GM12878 (cell line): Measurements from ENCODE around the gene RAB40B. TPM values are rescaled to one million over a fixed set of nuclear protein-coding genes. Genes with fewer than 3 reads are reported as not detected.

Experiments used
- ATAC-seq: fragments of 200-7000 bp; cut with Tn5 transposase; 3 replicates; pipeline ENCODE4 v1.9.1; 2020; ENCODE audit warnings: mild to moderate bottlenecking, moderate library complexity
- BruUV-seq: library from RNA; stranded (reverse); fragments of 400-500 nt; replicated peaks from 2 replicates; lab custom pipeline; 2021; lab: Mats Ljungman, UMichigan
- CTCF ChIA-PET: fragments of 300-600 bp; sonication (Branson Sonifier 250); formaldehyde crosslinking; extraction: SDS; loops from one replicate; lab custom pipeline; 2021; ENCODE audit warnings: inconsistent platforms; lab: Yijun Ruan, JAX
- POLR2A ChIA-PET: fragments of 350-600 bp; formaldehyde crosslinking; extraction: SDS; loops from one replicate; lab custom pipeline; 2021; ENCODE audit warnings: inconsistent platforms; lab: Charles Lee
- RAD21 ChIA-PET: fragments of 300-600 bp; sonication (Branson Sonifier 250); formaldehyde crosslinking; loops from one replicate; lab custom pipeline; 2023; ENCODE audit warnings: antibody characterized with exemption; ENCODE audit not compliant: unreplicated experiment; lab: Charles Lee
- SMC1A ChIA-PET: fragments of 300-600 bp; sonication (Branson Sonifier 250); formaldehyde crosslinking; loops from one replicate; lab custom pipeline; 2023; ENCODE audit not compliant: unreplicated experiment, uncharacterized antibody; lab: Charles Lee
- DNase-seq: peaks from one replicate; pipeline ENCODE4 v3.0.0-alpha.2; 2011; ENCODE audit warnings: low read depth, low spot score
- FAIRE-seq: peaks from 3 replicates; lab custom pipeline; 2011; peaks lifted over from hg19 to GRCh38; lab: Jason Lieb, UNC
- H2AFZ ChIP-seq: 2 replicates; pipeline ENCODE4 v1.6.0; 2011; ENCODE audit warnings: low read depth, low read length, control low read depth; ENCODE audit not compliant: control insufficient read depth
- H3K27ac ChIP-seq: 2 replicates; pipeline ENCODE4 v1.5.1; 2011; ENCODE audit warnings: control low read depth; ENCODE audit not compliant: control insufficient read depth, insufficient read depth
- H3K27me3 ChIP-seq, 2 experiments: replicated peaks in 1 of 2; 2 replicates each; pipeline versions ENCODE4 v1.6.0 to v1.6.1; 2011; ENCODE audit warnings: low read length in 1 of 2; ENCODE audit not compliant: control insufficient read depth in 2 of 2, insufficient read depth in 2 of 2
- H3K36me3 ChIP-seq, 2 experiments: 2 replicates each; pipeline ENCODE4 v1.5.1; 2011; ENCODE audit warnings: low read length in 1 of 2; ENCODE audit not compliant: control insufficient read depth in 2 of 2, insufficient read depth in 2 of 2
- H3K4me1 ChIP-seq: 2 replicates; pipeline ENCODE4 v1.6.1; 2011; ENCODE audit warnings: mild to moderate bottlenecking, low read length, moderate library complexity, mixed read lengths; ENCODE audit not compliant: control insufficient read depth, insufficient read depth
- H3K4me2 ChIP-seq: 2 replicates; pipeline ENCODE4 v1.6.0; 2011; ENCODE audit warnings: control low read depth; ENCODE audit not compliant: control insufficient read depth, insufficient read depth
- H3K4me3 ChIP-seq: fragments of 200-600 bp; sonication (generic); 2 replicates; pipeline ENCODE4 v1.5.1; 2016
- H3K79me2 ChIP-seq: 2 replicates; pipeline ENCODE4 v1.6.0; 2011; ENCODE audit warnings: low read length; ENCODE audit not compliant: control insufficient read depth, insufficient read depth
- H3K9ac ChIP-seq: 2 replicates; pipeline ENCODE4 v1.8.0; 2011; ENCODE audit warnings: low read length, control low read depth, mixed read lengths; ENCODE audit not compliant: control insufficient read depth, insufficient read depth
- H3K9me3 ChIP-seq: replicated peaks from 3 replicates; pipeline ENCODE4 v1.5.1; 2011; ENCODE audit warnings: mild to moderate bottlenecking, low read length; ENCODE audit not compliant: control insufficient read depth, insufficient read depth
- H4K20me1 ChIP-seq: 2 replicates; pipeline ENCODE4 v1.6.0; 2011; ENCODE audit not compliant: control insufficient read depth, insufficient read depth
- CUX1 ChIP-seq: IDR thresholded peaks from 2 replicates; pipeline ENCODE4 v1.6.1; 2012; ENCODE audit warnings: improper control_type of control experiment, low read depth, low read length; ENCODE audit not compliant: insufficient replicate concordance
- NBN ChIP-seq: fragments of 450-650 bp; IDR thresholded peaks from 2 replicates; pipeline ENCODE4 v1.6.1; 2016
- SMAD1 ChIP-seq: fragments of 450-650 bp; IDR thresholded peaks from 2 replicates; pipeline ENCODE4 v1.6.1; 2018; ENCODE audit warnings: mild to moderate bottlenecking, low read depth; ENCODE audit not compliant: partially characterized antibody
- ZBED1 ChIP-seq: IDR thresholded peaks from 2 replicates; pipeline ENCODE4 v1.6.1; 2016; ENCODE audit warnings: borderline replicate concordance
- ZBTB40 ChIP-seq: fragments of 450-650 bp; IDR thresholded peaks from 2 replicates; pipeline ENCODE4 v1.6.1; 2016; ENCODE audit warnings: mild to moderate bottlenecking, moderate library complexity, borderline replicate concordance
- WGBS: methylation state at CpG from one replicate; pipeline ENCODE4 v1.1.6; 2016; ENCODE audit warnings: low lambda C conversion rate; ENCODE audit not compliant: insufficient replicate concordance, insufficient coverage; ENCODE audit errors: missing lambda C conversion rate; 5-methylcytosine and 5-hydroxymethylcytosine counted together
- in situ Hi-C: fragments of 300-500 bp; cut with MboI; formaldehyde crosslinking; loops from 9 replicates; pipeline ENCODE4 v1.14.3; 2018; ENCODE audit warnings: mixed read lengths
- intact Hi-C: fragments of 100-400 bp; cut with micrococcal nuclease; formaldehyde crosslinking; loops from one replicate; pipeline ENCODE4 v1.14.2; 2022; ENCODE audit not compliant: unreplicated experiment
- polyA plus RNA-seq, 11 experiments: library from polyadenylated mRNA; depleted of rRNA in 4 of 11; unstranded in 6 of 11; stranded (reverse) in 5 of 11; fragments of >200 nt; fragmentation: Nextera tagmentation in 4 of 11; fragmentation: Illumina TruSeq in 1 of 11; extraction: Ambion mirVana in 4 of 11; extraction: Trizol in 1 of 11; gene quantifications; 1 replicate in 1 of 11; 2 replicates in 10 of 11; pipeline versions ENCODE4 v1.2.1 to v1.2.3, GENCODE V29; 2011 to 2016; ENCODE audit warnings: inconsistent platforms in 2 of 11, missing spikeins in 2 of 11, low read depth in 1 of 11
- total RNA-seq, 4 experiments: library from RNA; depleted of rRNA in 3 of 4; stranded (reverse); fragments of >200 nt in 3 of 4; fragmentation: Illumina TruSeq in 1 of 4; extraction: Trizol in 1 of 4; gene quantifications; 2 replicates each; pipeline versions ENCODE4 v1.2.1 to v1.2.3, GENCODE V29; 2013 to 2021

The RAB40B gene
- total and polyA plus RNA-seq, 10 of the 15 experiments (the other 5 are each of a cell fraction or from before 2014, with no cell fraction given): 0.06 to 2.8 (median 1.4) TPM

- H3K27ac ChIP-seq: no peak overlapping the region
- SMC1A ChIA-PET: no interaction called here
- H4K20me1 ChIP-seq: no peaks in the 10 kb centered on the region
- POLR2A ChIA-PET: no interaction called here
- no peaks in the 10 kb centered on the region; a peak in 1 of 4 replicates for H3K27me3 ChIP-seq
- no peak for DNase-seq
- BruUV-seq: no TSS peak
- in situ Hi-C loops (no loop called here), intact Hi-C loops (no loop called here)
- 0% methylated on average over 2 of the region's 2 CpGs for WGBS
- ATAC-seq: no peak
- no peak overlapping the region for H3K9ac ChIP-seq
- peaks cover 11% of the 10 kb centered on the region; the same call in 2 of the 3 replicates for H3K9me3 ChIP-seq
- no peaks in the 10 kb centered on the region for H3K36me3 ChIP-seq
- no peak overlapping the region for H2AFZ ChIP-seq
- H3K79me2 ChIP-seq: no peaks in the 10 kb centered on the region
- CTCF ChIA-PET: no interaction called here
- H3K4me1 ChIP-seq: peaks cover 4% of the 10 kb centered on the region
- no peak for TF ChIP-seq SMAD1
- TF ChIP-seq CUX1: no peak
- TF ChIP-seq NBN: no peak
- TF ChIP-seq ZBTB40: no peak
- TF ChIP-seq ZBED1: no peak
- H3K4me2 ChIP-seq: no peak overlapping the region
- H3K4me3 ChIP-seq: no peak overlapping the region
- no peak for FAIRE-seq
- RAD21 ChIA-PET: no interaction called here
Measured at GRCh38 chr17:82694647-82695046, 3.9 kb downstream of the RAB40B start.
